Vagina (tissue), 2 donors: ENCODE measurements around the gene SPRY1. TPM values are rescaled to one million over a fixed set of nuclear protein-coding genes. Genes with fewer than 3 reads are reported as not detected.

Source experiments
- DNase-seq, 2 donors: peaks; one replicate each; pipeline ENCODE4 v3.0.0-alpha.2; 2017; ENCODE audit errors: extremely low spot score in 2 of 2
- H3K27ac ChIP-seq: fragments of 200-600 bp; sonication (generic); one replicate; pipeline ENCODE4 v1.5.1; 2019
- H3K27me3 ChIP-seq: fragments of 200-600 bp; sonication (generic); one replicate; pipeline ENCODE4 v1.5.1; 2019
- H3K36me3 ChIP-seq, 2 donors: fragments of 200-600 bp; sonication (generic); one replicate each; pipeline ENCODE4 v1.5.1; 2017 to 2019
- H3K4me1 ChIP-seq: fragments of 200-600 bp; sonication (generic); one replicate; pipeline ENCODE4 v1.5.1; 2019
- H3K4me3 ChIP-seq, 2 donors: fragments of 200-600 bp; sonication (generic); 1 replicate in 1 of 2; 2 replicates in 1 of 2; pipeline ENCODE4 v1.5.1; 2016 to 2019
- H3K9me3 ChIP-seq: fragments of 200-600 bp; sonication (generic); one replicate; pipeline ENCODE4 v1.5.1; 2019
- CTCF ChIP-seq, 3 experiments: fragments of 450-650 bp in 2 of 3; fragments of 200-600 bp in 1 of 3; sonication (generic) in 1 of 3; IDR thresholded peaks; one replicate each; pipeline ENCODE4 v1.5.1; 2017 to 2019; ENCODE audit warnings: antibody characterized with exemption in 3 of 3, mild to moderate bottlenecking in 2 of 3, moderate library complexity in 2 of 3
- POLR2A ChIP-seq, 2 donors: fragments of 450-650 bp; IDR thresholded peaks; one replicate each; pipeline ENCODE4 v1.6.1; 2017; ENCODE audit warnings: antibody characterized with exemption in 2 of 2, mild to moderate bottlenecking in 2 of 2, moderate library complexity in 2 of 2
- POLR2AphosphoS5 ChIP-seq, 2 donors: sonication (generic); formaldehyde crosslinking; IDR thresholded peaks; one replicate each; pipeline ENCODE4 v1.9.0; 2017; ENCODE audit warnings: antibody characterized with exemption in 2 of 2, mild to moderate bottlenecking in 2 of 2, low read depth in 1 of 2; ENCODE audit not compliant: insufficient read depth in 1 of 2
- intact Hi-C: fragments of 100-400 bp; cut with DNase I; formaldehyde crosslinking; loops from one replicate; pipeline ENCODE4 v1.15.1; 2023
- total RNA-seq: library from RNA; depleted of rRNA; stranded (reverse); fragments of >200 nt; gene quantifications from one replicate; pipeline ENCODE4 v1.2.3, GENCODE V29; 2016

SPRY1 gene
- total RNA-seq, 1 donor from 2014 or later, result 185 TPM

- H3K4me1 ChIP-seq, result peaks cover 4% of the 10 kb centered on the region
- H3K36me3 ChIP-seq, result no peaks in the 10 kb centered on the region
- H3K27ac ChIP-seq, result no peak overlapping the region
- no peaks in the 10 kb centered on the region for H3K9me3 ChIP-seq
- no peaks in the 10 kb centered on the region for H3K27me3 ChIP-seq
- no peak overlapping the region for H3K4me3 ChIP-seq
- TF ChIP-seq POLR2A (IDR thresholded peaks at IDR 0.05), result no peak
- peak in 1 of 3 experiments; percentile 28 for TF ChIP-seq CTCF (IDR thresholded peaks at IDR 0.05)
- no peak for TF ChIP-seq POLR2AphosphoS5 (IDR thresholded peaks at IDR 0.05; ENCODE audit: insufficient read depth in 1 of 2, low read depth in 1 of 2)
- intact Hi-C loops, result loop anchor here (10.0 kb wide), 1 partner anchor 274 kb away; no protein-coding TSS in a partner anchor
- no peak for DNase-seq
Measured at GRCh38 chr4:123390846-123391456, 5.6 kb upstream of the SPRY1 start.

DNA sequence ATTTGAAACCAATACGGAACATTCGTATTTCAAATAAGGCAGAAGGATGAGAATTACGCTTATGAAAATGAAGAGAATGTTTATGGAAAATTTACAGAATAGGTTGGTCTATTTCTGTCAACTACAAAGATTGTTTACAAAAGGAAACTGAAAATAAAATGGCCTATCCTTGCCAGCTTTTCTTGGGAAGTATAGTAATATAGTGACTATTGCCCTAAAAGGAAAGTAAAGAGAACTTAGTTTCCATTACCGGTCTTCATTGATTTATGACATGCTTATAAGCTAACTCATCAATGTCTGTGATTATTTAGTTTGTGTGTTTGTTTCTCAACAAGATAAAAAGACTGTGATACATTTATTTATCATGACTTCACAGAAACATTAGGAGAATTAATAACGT, 2.9 kb upstream of the SPRY1 start:
- H3K27me3 ChIP-seq, result no peaks in the 10 kb centered on the region
- H3K9me3 ChIP-seq, result no peaks in the 10 kb centered on the region
- H3K4me3 ChIP-seq, result no peak overlapping the region
- TF ChIP-seq CTCF (IDR thresholded peaks at IDR 0.05) (no peak), POLR2A (IDR thresholded peaks at IDR 0.05) (no peak), POLR2AphosphoS5 (IDR thresholded peaks at IDR 0.05; ENCODE audit: insufficient read depth in 1 of 2, low read depth in 1 of 2) (no peak)
- H3K27ac ChIP-seq, result peak overlapping the region; percentile 43
- DNase-seq, result no peak
- H3K36me3 ChIP-seq, result no peaks in the 10 kb centered on the region
- H3K4me1 ChIP-seq, result no peaks in the 10 kb centered on the region
- intact Hi-C loops, result loop anchor here (10.0 kb wide), 1 partner anchor 271 kb away; no protein-coding TSS in a partner anchor

GRCh38 chr4:123397144-123398065, 810 bp downstream of the SPRY1 start:
- DNase-seq, result no peak
- TF ChIP-seq CTCF (IDR thresholded peaks at IDR 0.05) (no peak), POLR2AphosphoS5 (IDR thresholded peaks at IDR 0.05; ENCODE audit: insufficient read depth in 1 of 2, low read depth in 1 of 2) (peak in 1 of 2 donors; percentile 62), POLR2A (IDR thresholded peaks at IDR 0.05) (no peak)
- no peaks in the 10 kb centered on the region for H3K27me3 ChIP-seq
- H3K27ac ChIP-seq, result peak overlapping the region; percentile 97
- peak overlapping the region; percentile 84 to 89 for H3K4me3 ChIP-seq
- peaks cover 0 to 5% of the 10 kb centered on the region in 2 donors for H3K36me3 ChIP-seq
- H3K9me3 ChIP-seq, result no peaks in the 10 kb centered on the region
- peaks cover 20% of the 10 kb centered on the region for H3K4me1 ChIP-seq
- intact Hi-C loops, result loop anchor here (10.0 kb wide), 1 partner anchor 267 kb away; no protein-coding TSS in a partner anchor

GRCh38 chr4:123398066-123398852, 1.7 kb downstream of the SPRY1 start:
- peaks cover 0 to 10% of the 10 kb centered on the region in 2 donors for H3K36me3 ChIP-seq
- H3K4me1 ChIP-seq, result peaks cover 28% of the 10 kb centered on the region
- TF ChIP-seq CTCF (IDR thresholded peaks at IDR 0.05), result peak in 1 of 3 experiments; percentile 30
- TF ChIP-seq POLR2A (IDR thresholded peaks at IDR 0.05), result no peak
- H3K27me3 ChIP-seq, result no peaks in the 10 kb centered on the region
- no peak for DNase-seq
- H3K27ac ChIP-seq, result peak overlapping the region; percentile 97
- H3K9me3 ChIP-seq, result no peaks in the 10 kb centered on the region
- intact Hi-C loops, result loop anchor here (10.0 kb wide), 1 partner anchor 267 kb away; no protein-coding TSS in a partner anchor
- peak overlapping the region; percentile 84 to 89 for H3K4me3 ChIP-seq
